Activated naive CD8-positive, alpha-beta T cell treated with anti-CD3 and anti-CD28 coated beads, Interleukin-2, amount 10 ng/mL, durations not matched to agents 7 days and 5 days (primary cell): Measurements from ENCODE around the gene TMEM238. TPM values are rescaled to one million over a fixed set of nuclear protein-coding genes. Genes with fewer than 3 reads are reported as not detected.

Source experiments
- ATAC-seq: fragments of 150-1000 bp; cut with Tn5 transposase; one replicate; pipeline ENCODE4 v1.10.0; 2021; ENCODE audit warnings: low read depth, moderate library complexity
- POLR2A ChIA-PET: fragments of 350-600 bp; sonication (Branson Sonifier 250); formaldehyde crosslinking; loops from one replicate; lab custom pipeline; 2021; ENCODE audit warnings: antibody characterized with exemption; lab: Charles Lee
- DNase-seq: peaks from one replicate; pipeline ENCODE4 v3.0.0; 2021
- H3K27ac Mint-ChIP-seq: one replicate; pipeline ENCODE4 v1.8.0; 2022; ENCODE audit warnings: mild to moderate bottlenecking, mixed read lengths
- H3K27me3 Mint-ChIP-seq: one replicate; pipeline ENCODE4 v1.8.0; 2022; ENCODE audit warnings: mild to moderate bottlenecking, moderate library complexity, mixed read lengths
- H3K36me3 Mint-ChIP-seq: one replicate; pipeline ENCODE4 v1.8.0; 2021; ENCODE audit warnings: mild to moderate bottlenecking, mixed read lengths
- H3K4me1 Mint-ChIP-seq: one replicate; pipeline ENCODE4 v1.8.0; 2021; ENCODE audit warnings: mixed read lengths
- H3K4me3 Mint-ChIP-seq: one replicate; pipeline ENCODE4 v1.8.0; 2022; ENCODE audit warnings: mild to moderate bottlenecking, moderate library complexity, mixed read lengths
- H3K9me3 Mint-ChIP-seq: one replicate; pipeline ENCODE4 v1.8.0; 2021; ENCODE audit warnings: mixed read lengths
- total RNA-seq, 2 experiments: library from RNA; stranded (reverse); gene quantifications; one replicate each; pipeline ENCODE4 v1.2.3, GENCODE V29; 2021

The TMEM238 gene
- total RNA-seq, 2 experiments from 2014 or later: 17.0 to 19.8 TPM

DNA sequence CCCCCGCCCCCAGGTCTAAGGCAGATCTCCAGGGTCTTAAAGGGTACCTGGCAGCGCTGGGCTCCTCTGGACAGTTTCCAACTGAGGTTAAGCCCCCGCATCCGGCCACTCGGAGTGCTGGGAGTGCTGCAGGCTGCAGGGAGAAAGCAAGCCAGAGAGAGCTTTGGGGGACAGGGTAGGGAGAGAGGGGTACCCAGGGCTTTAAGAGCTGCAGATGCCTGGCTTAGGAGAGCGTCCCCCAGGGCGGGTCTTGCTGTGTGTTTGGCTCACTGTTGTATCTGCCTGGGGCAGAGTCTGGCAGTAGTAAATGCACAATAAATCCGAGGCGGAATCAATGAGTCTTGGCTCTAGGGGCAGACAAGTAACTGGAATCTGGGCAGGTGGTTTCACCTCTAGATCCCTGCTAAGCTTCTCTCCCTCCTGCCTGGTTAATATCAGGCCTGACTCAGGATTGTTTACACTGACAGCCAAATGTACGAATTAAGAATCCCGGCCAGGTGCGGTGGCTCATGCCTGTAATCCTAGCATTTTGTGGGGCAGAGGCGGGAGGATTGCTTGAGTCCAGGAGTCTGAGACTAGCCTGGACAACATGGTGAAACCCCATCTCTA is 28.8 kb downstream of the TMEM238 start:
- H3K4me3 Mint-ChIP-seq: no peak overlapping the region
- peaks cover 44% of the 10 kb centered on the region for H3K27me3 Mint-ChIP-seq
- no peaks in the 10 kb centered on the region for H3K36me3 Mint-ChIP-seq
- H3K4me1 Mint-ChIP-seq: peaks cover 16% of the 10 kb centered on the region
- DNase-seq (no peak), ATAC-seq (no peak)
- H3K27ac Mint-ChIP-seq: no peak overlapping the region
- POLR2A ChIA-PET: interaction anchor here (0.5 to 2.0 kb wide), 4 partner anchors 16 to 314 kb away, joined by 3 to 6 read pairs (median 4); partner anchors contain the start of gene KMT5C
- no peaks in the 10 kb centered on the region for H3K9me3 Mint-ChIP-seq

DNA sequence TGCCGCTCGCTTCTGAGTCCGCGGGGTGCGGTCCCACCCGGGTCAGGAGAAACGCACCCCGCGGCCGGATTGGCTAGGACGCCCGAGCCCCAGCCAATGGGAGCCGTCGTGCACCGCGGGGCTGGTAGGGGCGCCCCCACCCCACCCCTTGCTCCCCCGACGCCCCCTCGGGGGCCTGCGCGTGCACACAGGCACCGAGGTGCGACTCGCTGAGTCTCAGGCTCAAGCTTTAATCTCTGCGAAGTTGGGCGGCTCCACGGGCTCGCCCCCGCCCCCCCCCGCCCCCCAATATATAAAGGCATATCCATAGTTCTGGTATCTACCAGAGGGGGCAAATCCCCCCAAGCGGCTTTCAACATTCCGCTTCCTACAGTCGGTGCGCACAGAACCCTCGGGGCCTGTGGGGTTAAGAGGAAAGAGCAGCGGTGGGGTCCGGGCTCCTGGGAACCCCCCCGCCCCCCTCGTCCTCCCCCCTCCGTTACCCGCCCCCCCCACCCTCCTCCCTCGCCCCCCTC is 29.3 kb downstream of the TMEM238 start, which contains the start of gene COX6B2:
Gene COX6B2, minus strand, starts transcription at position 22 of the 515 bp plus-strand sequence. CDS start 198 bp downstream, outside the sequence.
- DNase-seq: no peak
- no peak within 1 kb of the TSS for H3K27ac Mint-ChIP-seq
- POLR2A ChIA-PET: interaction anchor here (0.5 to 2.0 kb wide), 3 partner anchors 15 to 313 kb away, joined by 3 to 6 read pairs (median 4); partner anchors contain the start of gene KMT5C
- peak within 1 kb of the TSS; percentile 86 for H3K4me3 Mint-ChIP-seq
- no peaks in the 10 kb centered on the region for H3K36me3 Mint-ChIP-seq
- ATAC-seq: no peak
- peaks cover 16% of the 10 kb centered on the region for H3K4me1 Mint-ChIP-seq
- no peaks in the 10 kb centered on the region for H3K9me3 Mint-ChIP-seq
- H3K27me3 Mint-ChIP-seq: peaks cover 44% of the 10 kb centered on the region

DNA sequence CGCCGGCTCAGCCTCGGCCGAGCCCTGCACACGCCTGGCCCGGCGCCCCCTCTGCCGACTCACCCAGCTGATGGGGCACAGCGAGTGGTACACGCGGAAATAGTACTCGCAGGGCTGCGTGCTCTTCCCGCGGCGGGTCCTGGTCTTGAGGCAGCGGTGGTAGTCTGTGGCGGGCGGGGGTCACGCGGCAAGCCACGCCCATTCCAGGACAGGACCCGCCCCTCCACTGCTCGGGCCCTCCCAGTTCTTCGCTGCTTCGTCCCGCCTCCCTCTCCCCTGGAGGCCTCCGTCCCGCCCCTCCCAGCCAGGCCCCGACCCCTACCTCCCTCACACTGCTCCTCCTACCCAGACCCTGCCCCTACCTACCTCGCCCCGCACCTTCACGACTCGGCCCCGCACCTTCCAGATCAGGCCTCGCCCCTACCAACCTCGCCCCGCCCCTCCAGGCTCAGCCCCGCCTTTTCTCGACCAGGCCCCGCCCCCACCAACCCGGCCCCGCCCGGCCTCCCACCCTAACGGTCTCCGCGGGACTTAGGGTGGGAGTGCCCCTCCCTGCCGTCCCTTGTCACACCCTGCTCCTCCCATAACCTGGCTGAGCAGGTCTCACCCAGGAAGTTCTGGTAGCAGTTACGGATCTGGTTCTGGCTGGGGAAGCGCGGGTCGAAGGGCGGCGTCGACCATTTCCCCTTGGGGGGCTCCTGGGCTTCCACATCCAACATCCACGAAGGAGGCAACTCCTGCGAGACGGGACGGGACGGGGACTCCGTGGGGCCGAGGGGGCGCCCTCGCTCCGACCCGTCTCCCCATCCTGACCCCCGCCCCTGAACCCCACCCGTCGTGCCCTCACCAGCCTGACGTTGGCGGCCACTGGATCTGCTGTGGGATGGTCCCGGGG is 30.0 kb downstream of the TMEM238 start:
- DNase-seq (peak; percentile 77), ATAC-seq (peak; percentile 75)
- no peaks in the 10 kb centered on the region for H3K36me3 Mint-ChIP-seq
- H3K4me3 Mint-ChIP-seq: peak overlapping the region; percentile 86
- peaks cover 44% of the 10 kb centered on the region for H3K27me3 Mint-ChIP-seq
- no peak overlapping the region for H3K27ac Mint-ChIP-seq
- POLR2A ChIA-PET: interaction anchor here (2.0 kb wide), 1 partner anchor 15 kb away, joined by 6 read pairs; the partner anchor contains the start of gene KMT5C
- no peaks in the 10 kb centered on the region for H3K9me3 Mint-ChIP-seq
- peaks cover 16% of the 10 kb centered on the region for H3K4me1 Mint-ChIP-seq

DNA sequence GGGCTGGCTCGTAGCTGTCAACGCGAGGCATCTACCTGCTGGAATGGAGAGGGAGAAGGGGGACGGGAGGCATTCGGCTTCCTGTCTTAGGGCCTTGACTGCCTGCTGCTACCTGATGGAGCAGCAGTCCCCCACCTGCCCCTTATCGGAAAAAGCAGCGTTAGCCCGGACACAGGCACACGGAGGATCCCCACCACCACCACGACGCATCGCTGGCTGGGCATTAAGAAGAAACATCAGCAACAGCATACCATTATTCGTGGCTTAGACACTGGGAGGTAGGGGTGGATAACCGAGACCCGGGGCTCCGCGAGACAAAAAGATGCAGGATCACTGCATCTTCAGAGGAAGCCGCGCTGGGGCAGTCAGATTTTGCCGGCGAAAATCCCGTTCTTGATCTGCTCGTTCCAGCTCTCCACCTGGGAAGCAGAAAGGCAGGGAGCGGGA is 30.7 kb downstream of the TMEM238 start:
- ATAC-seq (peak; percentile 4), DNase-seq (no peak)
- POLR2A ChIA-PET: no interaction called here
- H3K36me3 Mint-ChIP-seq: no peaks in the 10 kb centered on the region
- no peak overlapping the region for H3K27ac Mint-ChIP-seq
- peaks cover 44% of the 10 kb centered on the region for H3K27me3 Mint-ChIP-seq
- peak overlapping the region; percentile 86 for H3K4me3 Mint-ChIP-seq
- H3K9me3 Mint-ChIP-seq: no peaks in the 10 kb centered on the region
- peaks cover 16% of the 10 kb centered on the region for H3K4me1 Mint-ChIP-seq

DNA sequence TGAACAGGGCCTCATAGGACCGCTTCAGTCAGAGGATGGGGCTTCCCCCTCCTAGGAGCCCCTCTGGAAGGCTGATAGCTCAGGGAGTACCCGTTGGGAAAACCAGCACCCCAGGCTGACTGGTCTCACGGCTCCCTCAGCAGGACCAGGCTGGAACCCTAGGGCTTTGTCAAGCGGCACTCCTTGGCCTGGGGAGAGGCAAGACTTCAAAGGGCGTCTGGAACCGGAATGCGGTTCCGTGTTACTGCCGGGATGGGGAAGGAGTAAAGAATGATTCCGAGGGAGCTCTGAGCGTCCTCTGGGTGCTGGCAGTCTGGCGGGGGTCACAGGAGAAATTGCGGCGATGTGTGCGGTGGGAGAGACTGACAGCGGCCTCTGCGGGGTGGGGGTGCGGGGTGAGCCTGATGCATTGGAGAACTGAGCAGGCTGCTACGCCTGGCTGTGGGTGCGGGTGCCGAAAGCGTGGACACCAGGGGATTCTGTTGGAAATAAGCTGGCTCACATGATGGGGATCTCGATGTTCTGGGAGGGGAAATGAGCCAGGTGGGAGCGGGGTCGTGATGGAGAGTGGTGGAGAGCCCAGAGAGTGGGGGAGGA is 31.4 kb downstream of the TMEM238 start:
- peaks cover 44% of the 10 kb centered on the region for H3K27me3 Mint-ChIP-seq
- H3K4me1 Mint-ChIP-seq: peaks cover 16% of the 10 kb centered on the region
- ATAC-seq: no peak

DNA sequence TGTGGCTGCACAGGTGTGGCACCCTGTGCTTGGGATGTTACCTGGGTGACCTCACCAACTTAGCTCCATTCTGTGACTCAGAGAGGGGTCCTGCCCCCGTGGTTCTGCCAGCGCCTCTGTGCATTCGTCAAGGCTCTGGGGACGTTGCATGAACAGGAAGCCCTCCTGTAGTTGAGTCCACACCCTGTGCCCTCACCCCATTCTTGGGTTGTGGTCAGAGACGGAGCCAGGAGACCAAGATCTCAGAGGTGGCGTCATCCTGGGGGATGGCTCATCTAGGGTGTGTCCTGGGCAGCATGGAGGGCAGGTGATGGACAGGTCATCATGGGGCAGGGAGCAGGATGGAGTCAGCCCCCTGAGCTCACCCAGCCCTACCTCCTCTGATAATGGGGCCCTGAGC is 32.1 kb downstream of the TMEM238 start:
- Mint-ChIP-seq H3K4me3 (no peak overlapping the region), H3K9me3 (no peaks in the 10 kb centered on the region), H3K27me3 (peaks cover 39% of the 10 kb centered on the region), H3K4me1 (peaks cover 16% of the 10 kb centered on the region), H3K27ac (peak overlapping the region; percentile 35), H3K36me3 (peaks cover 4% of the 10 kb centered on the region)
- ATAC-seq (no peak), DNase-seq (peak; percentile 27)
- POLR2A ChIA-PET: interaction anchor here (0.8 to 2.8 kb wide), 4 partner anchors 13 to 55 kb away, joined by 3 to 15 read pairs (median 3); partner anchors contain the start of genes KMT5C, TMEM238 and UBE2S

More for the DNA sequence above, 31.4 kb downstream of the TMEM238 start:
- Mint-ChIP-seq H3K4me3 (peak overlapping the region; percentile 86), H3K27ac (no peak overlapping the region), H3K36me3 (peaks cover 4% of the 10 kb centered on the region), H3K9me3 (no peaks in the 10 kb centered on the region)
- no peak for DNase-seq
- POLR2A ChIA-PET: interaction anchor here (0.8 kb wide), 2 partner anchors 31 to 55 kb away, joined by 3 read pairs; partner anchors contain the start of genes TMEM238 and UBE2S

DNA sequence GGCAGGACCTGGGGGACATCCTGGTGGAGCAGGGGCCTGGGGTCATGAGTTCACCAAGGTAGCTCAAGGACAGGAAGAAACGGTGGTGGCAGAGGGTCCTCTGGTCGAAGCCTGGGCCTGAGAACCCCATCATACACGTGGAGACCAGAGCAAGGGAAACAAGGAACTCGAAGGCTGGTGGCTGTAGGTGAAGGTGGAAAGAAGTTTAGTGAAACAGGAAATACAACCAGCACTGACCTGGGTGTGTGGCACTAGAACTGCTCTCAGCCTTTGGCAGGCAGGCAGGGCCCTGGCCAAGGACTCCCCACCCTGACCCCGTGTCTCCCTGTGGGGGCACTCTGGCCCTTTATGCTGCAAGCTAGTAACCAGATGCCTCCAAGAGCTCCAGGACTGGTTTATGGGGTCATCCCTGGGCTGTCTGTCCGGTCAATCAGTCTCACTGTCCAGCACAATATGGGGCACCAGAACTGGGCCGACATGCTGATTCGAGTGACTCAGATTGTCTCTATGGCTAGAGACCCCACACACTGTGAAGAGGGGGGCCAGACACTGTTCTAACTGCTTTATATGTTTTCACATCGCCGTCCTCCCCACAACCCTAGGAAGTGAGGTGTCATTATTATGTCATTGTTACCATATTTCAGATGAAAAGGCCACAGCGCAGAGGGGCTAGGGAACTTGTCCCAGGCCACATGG is 33.3 kb downstream of the TMEM238 start:
- Mint-ChIP-seq H3K4me1 (peaks cover 16% of the 10 kb centered on the region), H3K9me3 (no peaks in the 10 kb centered on the region), H3K36me3 (peaks cover 4% of the 10 kb centered on the region), H3K27ac (no peak overlapping the region), H3K27me3 (peaks cover 34% of the 10 kb centered on the region), H3K4me3 (no peak overlapping the region)
- DNase-seq (peak; percentile 27), ATAC-seq (no peak)
- POLR2A ChIA-PET: interaction anchor here (0.6 to 2.8 kb wide), 5 partner anchors 10 to 869 kb away, joined by 3 to 15 read pairs (median 3); partner anchors contain the start of genes KMT5C and UBE2S

DNA sequence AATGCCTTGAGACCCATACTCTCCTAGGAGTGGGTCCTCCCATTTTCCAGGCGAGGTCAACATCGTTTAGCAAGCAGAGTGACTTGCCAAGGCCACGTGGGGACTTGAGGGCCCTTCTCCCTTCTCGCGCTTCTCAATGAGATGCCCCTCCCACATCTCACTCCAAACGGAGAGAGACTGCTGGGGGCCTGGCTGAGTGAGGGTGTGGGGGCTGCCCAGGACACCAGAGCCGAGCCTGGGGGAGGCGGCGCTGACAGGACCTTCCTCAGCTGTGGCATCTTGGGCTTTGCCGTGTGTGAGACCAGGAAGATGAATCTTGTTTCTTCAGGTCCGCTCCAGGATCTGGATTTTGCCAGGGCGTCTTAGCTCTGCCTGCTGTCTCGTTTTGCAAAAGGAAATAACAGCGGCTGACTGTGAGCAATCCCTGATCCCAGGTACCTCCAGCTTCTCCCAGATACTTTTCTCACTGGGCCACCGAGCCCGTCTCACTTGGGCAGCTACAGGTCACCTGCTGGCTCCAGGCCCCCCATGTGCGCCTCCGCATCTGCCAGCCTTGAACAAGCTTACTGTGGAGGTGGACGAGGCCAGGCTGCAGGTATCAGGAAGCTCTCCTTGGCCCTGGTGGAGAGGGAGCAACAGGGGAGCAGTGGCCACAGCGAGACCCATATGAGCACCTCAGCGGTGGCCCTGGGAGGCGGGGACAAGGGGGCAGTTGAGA is 35.6 kb downstream of the TMEM238 start:
- POLR2A ChIA-PET: interaction anchor here (0.5 to 1.8 kb wide), 3 partner anchors 9 to 61 kb away, joined by 3 to 7 read pairs (median 3); partner anchors contain the start of genes KMT5C and TMEM150B
- DNase-seq (no peak), ATAC-seq (no peak)
- H3K36me3 Mint-ChIP-seq: peaks cover 4% of the 10 kb centered on the region
- H3K4me3 Mint-ChIP-seq: no peak overlapping the region
- no peak overlapping the region for H3K27ac Mint-ChIP-seq
- peaks cover 23% of the 10 kb centered on the region for H3K27me3 Mint-ChIP-seq
- no peaks in the 10 kb centered on the region for H3K9me3 Mint-ChIP-seq
- H3K4me1 Mint-ChIP-seq: peaks cover 13% of the 10 kb centered on the region

DNA sequence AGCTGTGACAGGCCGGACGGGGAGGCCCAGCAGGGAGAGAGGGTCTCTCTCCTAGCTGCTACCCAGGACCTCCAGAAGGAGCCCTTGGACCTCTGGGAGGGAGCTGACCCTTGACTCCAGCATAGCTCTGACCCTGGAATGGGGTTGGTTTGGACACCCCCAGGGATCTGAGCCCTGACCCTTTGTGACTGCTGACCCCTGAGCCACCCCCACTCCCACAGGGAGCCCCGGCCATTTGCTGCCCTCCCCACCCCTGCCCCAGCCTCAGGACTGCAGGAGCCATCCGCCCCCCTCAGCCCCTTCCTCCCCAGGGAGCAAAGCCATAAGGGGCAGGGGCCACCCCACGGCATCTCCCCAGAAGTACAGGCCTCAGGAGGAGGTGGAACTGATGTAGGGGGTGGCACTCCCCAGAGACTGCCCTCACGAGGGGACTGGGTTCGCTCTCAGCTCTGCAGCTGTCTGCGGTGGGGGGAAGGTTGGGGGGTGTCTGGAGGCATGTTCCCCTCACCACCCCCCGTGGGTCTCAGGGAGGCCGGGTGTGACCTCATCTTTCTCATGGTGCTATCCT is 36.6 kb downstream of the TMEM238 start:
- DNase-seq: no peak
- Mint-ChIP-seq H3K36me3 (peaks cover 9% of the 10 kb centered on the region), H3K4me3 (no peak overlapping the region), H3K27me3 (peaks cover 13% of the 10 kb centered on the region), H3K27ac (no peak overlapping the region), H3K9me3 (no peaks in the 10 kb centered on the region), H3K4me1 (peaks cover 11% of the 10 kb centered on the region)
- ATAC-seq: no peak
- POLR2A ChIA-PET: interaction anchor here (0.5 to 1.8 kb wide), 3 partner anchors 8 to 277 kb away, joined by 3 to 7 read pairs (median 3); partner anchors contain the start of genes KMT5C, TMEM150B and ZNF784

DNA sequence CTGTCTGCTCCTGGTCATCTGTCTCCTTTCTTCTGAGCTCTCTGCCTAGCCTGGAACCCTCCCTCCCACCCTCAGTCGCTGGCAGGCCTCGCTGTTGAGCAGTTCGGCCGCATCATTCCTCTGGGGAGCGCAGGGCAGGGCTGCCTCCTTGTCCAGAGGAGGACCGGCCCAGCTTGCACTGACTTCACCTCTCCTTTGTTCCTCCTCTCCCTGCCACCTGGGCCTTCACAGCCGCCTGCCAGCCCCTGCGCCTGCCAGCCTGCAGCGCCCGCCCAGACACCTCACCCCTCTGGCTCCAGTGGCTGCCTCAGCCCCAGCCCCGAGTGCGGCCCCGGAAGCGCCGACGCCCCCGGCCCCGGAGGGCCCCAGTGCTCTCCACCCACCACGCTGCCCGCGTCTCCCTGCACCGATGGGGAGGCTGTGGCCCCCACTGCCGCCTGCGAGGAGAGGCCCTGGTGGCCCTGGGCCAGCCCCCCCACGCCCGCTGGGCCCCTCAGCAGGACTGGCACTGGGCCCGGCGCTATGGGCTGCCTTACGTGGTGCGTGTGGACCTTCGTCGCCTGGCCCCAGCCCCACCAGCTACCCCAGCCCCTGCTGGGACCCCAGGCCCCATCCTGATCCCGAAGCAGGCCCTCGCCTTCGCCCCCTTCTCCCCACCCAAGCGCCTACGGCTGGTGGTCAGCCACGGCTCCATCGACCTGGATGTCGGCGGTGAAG is 37.2 kb downstream of the TMEM238 start:
- POLR2A ChIA-PET: interaction anchor here (1.2 kb wide), 1 partner anchor 22 kb away, joined by 3 read pairs; the partner anchor contains the start of gene TMEM150B

More for the DNA sequence above, 37.2 kb downstream of the TMEM238 start:
- Mint-ChIP-seq H3K4me3 (no peak overlapping the region), H3K36me3 (peaks cover 9% of the 10 kb centered on the region), H3K27ac (no peak overlapping the region), H3K27me3 (peaks cover 8% of the 10 kb centered on the region), H3K4me1 (peaks cover 8% of the 10 kb centered on the region), H3K9me3 (no peaks in the 10 kb centered on the region)
- DNase-seq: no peak
- no peak for ATAC-seq
